ENCODE measurements around the gene SLC16A2. TPM values are rescaled to one million over a fixed set of nuclear protein-coding genes. Genes with fewer than 3 reads are reported as not detected.

Gene SLC16A2
- total RNA-seq, 2 experiments from 2014 or later: 0.16 to 0.22 TPM

- no peaks in the 10 kb centered on the region for H3K9me3 ChIP-seq (ENCODE audit: control insufficient read depth in 1 of 2, insufficient read depth in 1 of 2, low read length in 2 of 2)
- H3K36me3 ChIP-seq (ENCODE audit: insufficient read depth, low read length): no peaks in the 10 kb centered on the region
- ATAC-seq (ENCODE audit: poor library complexity) (no peak), DNase-seq (peak in 3 of 14 experiments; percentile 10 to 17 (median 14))
- peaks cover 30% of the 10 kb centered on the region for H3K4me1 ChIP-seq (ENCODE audit: insufficient read depth, low read length)
- Mint-ChIP-seq H3K36me3 (ENCODE audit: low read depth) (no peaks in the 10 kb centered on the region), H3K4me3 (peak overlapping the region; percentile 76), H3K27ac (no peak overlapping the region), H3K27me3 (peaks cover 21% of the 10 kb centered on the region), H3K4me1 (ENCODE audit: low read depth) (peaks cover 7% of the 10 kb centered on the region), H3K9me3 (no peaks in the 10 kb centered on the region)
- no peak overlapping the region for H3K27ac ChIP-seq (ENCODE audit: low read depth in 1 of 2, low read length in 2 of 2)
- H3K4me3 ChIP-seq (ENCODE audit: low read length): peak overlapping the region; percentile 54
- intact Hi-C loops (cut with DNase I, micrococcal nuclease): no loop called here
- POLR2A ChIA-PET: no interaction called here
- peaks cover 8 to 15% of the 10 kb centered on the region in 2 experiments for H3K27me3 ChIP-seq (ENCODE audit: control insufficient read depth in 1 of 2, insufficient read depth in 2 of 2, low read length in 2 of 2)
- TF ChIP-seq CTCF (IDR thresholded peaks at IDR 0.05): no peak
- CTCF ChIA-PET: no interaction called here
These were observed 1.4 kb downstream of the SLC16A2 start for GRCh38 chrX:74422576-74423288.

- Histone ChIP-seq H3K4me3 (ENCODE audit: low read length) (no peak overlapping the region), H3K27me3 (ENCODE audit: control insufficient read depth in 1 of 2, insufficient read depth in 2 of 2, low read length in 2 of 2) (peaks cover 8 to 15% of the 10 kb centered on the region in 2 experiments), H3K27ac (ENCODE audit: low read depth in 1 of 2, low read length in 2 of 2) (no peak overlapping the region), H3K9me3 (ENCODE audit: control insufficient read depth in 1 of 2, insufficient read depth in 1 of 2, low read length in 2 of 2) (no peaks in the 10 kb centered on the region), H3K4me1 (ENCODE audit: insufficient read depth, low read length) (peaks cover 30% of the 10 kb centered on the region), H3K36me3 (ENCODE audit: insufficient read depth, low read length) (no peaks in the 10 kb centered on the region)
- POLR2A ChIA-PET: no interaction called here
- no peak for DNase-seq
- Mint-ChIP-seq H3K36me3 (ENCODE audit: low read depth) (no peaks in the 10 kb centered on the region), H3K4me3 (peak overlapping the region; percentile 20), H3K4me1 (ENCODE audit: low read depth) (peaks cover 7% of the 10 kb centered on the region), H3K9me3 (no peaks in the 10 kb centered on the region), H3K27ac (no peak overlapping the region), H3K27me3 (peaks cover 20% of the 10 kb centered on the region)
- intact Hi-C loops (cut with DNase I, micrococcal nuclease): no loop called here
- ATAC-seq (ENCODE audit: poor library complexity): no peak
- CTCF ChIA-PET: no interaction called here
- no peak for TF ChIP-seq CTCF (IDR thresholded peaks at IDR 0.05)
These were observed 2.2 kb downstream of the SLC16A2 start for GRCh38 chrX:74423289-74423998.

GRCh38 chrX:74426071-74426470, 4.8 kb downstream of the SLC16A2 start:
- no peak overlapping the region for H3K4me3 ChIP-seq (ENCODE audit: low read length)
- CTCF ChIA-PET: no interaction called here

More at GRCh38 chrX:74426071-74426470, 4.8 kb downstream of the SLC16A2 start:
- Mint-ChIP-seq H3K36me3 (ENCODE audit: low read depth) (no peaks in the 10 kb centered on the region), H3K27me3 (peaks cover 6% of the 10 kb centered on the region), H3K4me3 (no peak overlapping the region), H3K27ac (no peak overlapping the region), H3K4me1 (ENCODE audit: low read depth) (no peaks in the 10 kb centered on the region), H3K9me3 (no peaks in the 10 kb centered on the region)
- H3K27ac ChIP-seq (ENCODE audit: low read depth in 1 of 2, low read length in 2 of 2): no peak overlapping the region
- no peak for ATAC-seq (ENCODE audit: poor library complexity)
- H3K4me1 ChIP-seq (ENCODE audit: insufficient read depth, low read length): peaks cover 15% of the 10 kb centered on the region
- no peak for DNase-seq
- intact Hi-C loops (cut with DNase I, micrococcal nuclease): no loop called here
- no peaks in the 10 kb centered on the region for H3K36me3 ChIP-seq (ENCODE audit: insufficient read depth, low read length)
- no peaks in the 10 kb centered on the region for H3K9me3 ChIP-seq (ENCODE audit: control insufficient read depth in 1 of 2, insufficient read depth in 1 of 2, low read length in 2 of 2)
- POLR2A ChIA-PET: no interaction called here
- no peak for TF ChIP-seq CTCF (IDR thresholded peaks at IDR 0.05)
- H3K27me3 ChIP-seq (ENCODE audit: control insufficient read depth in 1 of 2, insufficient read depth in 2 of 2, low read length in 2 of 2): peaks cover 6 to 8% of the 10 kb centered on the region in 2 experiments

Measured in CD4-positive, alpha-beta T cell (primary cell).